ENCODE measurements around the gene LETM1. TPM values are rescaled to one million over a fixed set of nuclear protein-coding genes. Genes with fewer than 3 reads are reported as not detected.

LETM1 gene
- total RNA-seq, 1 experiment from 2014 or later: 67.3 TPM

GRCh38 chr4:1832690-1833089 lies 23.3 kb downstream of the LETM1 start:
- peaks cover 16% of the 10 kb centered on the region; the same call in 1 of the 2 replicates for H3K79me2 ChIP-seq (ENCODE audit: insufficient read depth, low read length)
- H3K4me1 ChIP-seq (ENCODE audit: control insufficient read depth in 1 of 2, insufficient read depth in 2 of 2, low read length in 2 of 2): no peaks in the 10 kb centered on the region
- H3K9me3 ChIP-seq (ENCODE audit: control insufficient read depth in 1 of 2, insufficient read depth in 1 of 2, low read depth in 1 of 2, low read length in 2 of 2): no peaks in the 10 kb centered on the region
- CTCF ChIA-PET: no interaction called here
- H3K36me3 ChIP-seq (ENCODE audit: control insufficient read depth in 1 of 2, insufficient read depth in 2 of 2, low read length in 2 of 2): peaks cover 18 to 42% of the 10 kb centered on the region in 2 experiments; a peak in 3 of 4 replicates
- RAD21 ChIA-PET (ENCODE audit: low non-redundant PET in 1 of 2, low total read pairs in 2 of 2, uncharacterized antibody in 2 of 2, unreplicated experiment in 2 of 2): no interaction called here
- POLR2A ChIA-PET: no interaction called here
- no peak overlapping the region for H3K4me3 ChIP-seq (replicated peaks in 1 of 2; ENCODE audit: low read depth in 1 of 2, low read length in 2 of 2)
- DNase-seq (ENCODE audit: low read depth, low spot score) (no peak), ATAC-seq (no peak)
- no peak overlapping the region for H3K27ac ChIP-seq (ENCODE audit: low read depth, low read length)
- H2AFZ ChIP-seq (ENCODE audit: low read depth, low read length, poor library complexity, severe bottlenecking): no peak overlapping the region
- no peak overlapping the region for H3K4me2 ChIP-seq (ENCODE audit: low read length)
- intact Hi-C loops (cut with micrococcal nuclease): no loop called here
- TF ChIP-seq ZFX (IDR thresholded peaks at IDR 0.05) (no peak), FOSL1 (IDR thresholded peaks at IDR 0.05; ENCODE audit: low read depth) (no peak), TCF7L2 (IDR thresholded peaks at IDR 0.05; ENCODE audit: borderline replicate concordance, extremely low read depth, insufficient read depth, insufficient read length) (no peak), SRF (IDR thresholded peaks at IDR 0.05; ENCODE audit: low read depth) (no peak), RAD21 (IDR thresholded peaks at IDR 0.05; ENCODE audit: low read depth) (no peak), SP1 (IDR thresholded peaks at IDR 0.05; ENCODE audit: low read depth) (no peak), YY1 (IDR thresholded peaks at IDR 0.05; ENCODE audit: extremely low read depth, insufficient replicate concordance, low read depth, low read length) (no peak), EZH2phosphoT487 (IDR thresholded peaks at IDR 0.05; ENCODE audit: borderline replicate concordance) (no peak), JUND (IDR thresholded peaks at IDR 0.05) (no peak), REST (IDR thresholded peaks at IDR 0.05; ENCODE audit: low read depth) (no peak), ZBTB33 (IDR thresholded peaks at IDR 0.05; ENCODE audit: extremely low read depth, insufficient replicate concordance, low read length) (no peak)
- no peaks in the 10 kb centered on the region for H3K27me3 ChIP-seq (ENCODE audit: insufficient read depth, low read length)
- BruUV-seq (replicated peaks): no TSS peak
- no peaks in the 10 kb centered on the region for H4K20me1 ChIP-seq (ENCODE audit: insufficient read depth)
- H3K9ac ChIP-seq (ENCODE audit: low read length): no peak overlapping the region
- H3K9me2 ChIP-seq (ENCODE audit: insufficient read depth): no peaks in the 10 kb centered on the region
